HG03045 (cell line): ENCODE data around the gene CAMK1D.
"Not testable (repeated sequence)": the region's sequence is repeated elsewhere in the genome, so short reads cannot be mapped to it uniquely, and the experiment has no call there.

ENCODE experiments used
- ATAC-seq: cut with Tn5 transposase; IDR thresholded peaks from one replicate; pipeline ENCODE4 v1.9.1; 2021; ENCODE audit warnings: mild to moderate bottlenecking, moderate library complexity; ENCODE audit not compliant: unreplicated experiment

The CAMK1D gene

DNA sequence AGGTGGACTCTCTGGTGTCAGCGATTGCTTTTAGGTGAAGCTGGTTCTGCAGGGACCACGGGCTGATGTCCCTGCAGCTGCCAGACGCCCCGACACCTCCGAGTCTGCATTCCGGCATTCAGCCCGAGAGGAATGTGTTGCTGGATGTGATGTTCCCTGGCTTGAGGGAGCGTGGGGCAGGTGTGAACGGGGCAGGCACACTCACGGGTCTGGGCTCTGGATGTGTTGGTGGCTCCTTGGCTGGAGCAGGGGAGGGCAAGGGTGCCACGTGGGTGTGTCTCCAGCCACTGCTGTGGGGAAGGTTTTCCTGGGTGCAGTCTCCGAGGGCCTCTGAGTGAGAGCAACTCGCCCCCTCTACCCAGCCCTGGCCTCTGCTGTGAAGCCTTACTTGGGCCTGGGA lies 140.5 kb downstream of the CAMK1D start:
- no peak for ATAC-seq

GRCh38 chr10:12490963-12491362 lies 141.6 kb downstream of the CAMK1D start:
- ATAC-seq = no peak

- no peak for ATAC-seq
These were observed 142.1 kb downstream of the CAMK1D start for GRCh38 chr10:12491491-12491890.

- ATAC-seq = no peak
These were observed 142.7 kb downstream of the CAMK1D start for GRCh38 chr10:12492016-12492415.

GRCh38 chr10:12497046-12497445 lies 147.7 kb downstream of the CAMK1D start:
- ATAC-seq = not testable (repeated sequence)

GRCh38 chr10:12499076-12499986 lies 150.0 kb downstream of the CAMK1D start:
- ATAC-seq = no peak

DNA sequence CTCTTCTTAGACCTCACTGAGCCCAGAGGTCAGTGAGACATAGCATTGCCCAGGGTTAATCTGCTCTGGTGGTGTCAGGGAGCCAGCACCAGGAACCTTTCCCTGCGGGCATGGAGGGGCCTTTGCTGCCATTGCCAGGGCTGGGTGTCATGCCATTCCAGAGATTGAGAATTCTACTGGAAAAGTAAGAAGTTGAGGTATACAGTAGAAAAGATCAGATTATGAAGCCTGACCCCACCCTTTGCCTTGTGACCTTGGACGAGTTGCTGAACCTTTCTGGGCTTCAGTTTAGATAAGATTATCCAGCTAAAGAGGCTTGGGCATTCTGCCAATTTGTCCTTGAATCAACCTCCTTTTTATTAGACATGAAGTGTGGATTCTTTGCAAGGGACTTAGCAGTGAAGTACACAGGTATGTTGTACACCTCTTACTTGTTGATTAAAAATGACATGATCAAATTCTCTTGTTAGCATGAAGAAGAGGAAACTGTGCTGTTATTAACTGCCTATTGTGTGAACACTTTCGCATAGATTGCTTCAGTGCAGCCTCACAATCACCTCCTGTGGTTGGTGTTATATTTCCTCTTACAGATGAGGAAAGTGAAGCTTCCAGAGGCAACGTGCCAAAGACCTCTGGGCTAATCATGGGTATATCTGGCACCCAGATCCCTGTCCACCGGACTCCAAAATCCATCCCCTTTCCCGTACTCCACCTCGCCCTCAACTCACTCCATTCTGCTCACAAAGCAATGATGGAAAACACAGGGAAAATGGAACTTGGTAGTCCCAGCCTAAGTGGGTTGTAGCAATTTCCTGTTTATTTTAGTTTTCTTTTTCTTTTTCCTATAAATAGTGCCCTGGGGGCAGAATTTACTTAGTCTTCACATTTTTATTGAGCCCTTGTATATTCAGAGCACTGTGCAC lies 151.3 kb downstream of the CAMK1D start:
- no peak for ATAC-seq

DNA sequence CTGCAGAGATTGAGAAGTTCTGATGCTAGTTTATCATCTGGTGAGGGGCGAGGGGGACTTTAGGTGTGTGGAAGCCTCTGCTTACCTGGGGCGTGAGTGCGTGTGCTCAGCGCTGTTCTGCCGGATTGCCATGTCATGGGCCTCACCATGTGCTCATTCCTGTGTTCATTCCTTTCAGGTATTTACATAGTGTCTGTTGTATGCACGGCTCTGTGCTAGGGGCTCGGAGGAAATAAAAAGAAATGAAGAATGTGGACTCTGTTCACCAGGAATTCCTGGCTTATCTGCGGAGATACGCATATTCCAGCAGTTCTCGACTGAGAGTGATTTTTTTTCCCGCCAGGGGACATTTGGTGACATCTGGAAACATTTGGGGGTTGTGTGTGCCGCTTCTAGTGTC lies 152.0 kb downstream of the CAMK1D start:
- ATAC-seq = no peak

- no peak for ATAC-seq
These were observed 152.6 kb downstream of the CAMK1D start for GRCh38 chr10:12501841-12502525.

GRCh38 chr10:12502526-12503274 lies 153.4 kb downstream of the CAMK1D start:
- ATAC-seq = no peak

DNA sequence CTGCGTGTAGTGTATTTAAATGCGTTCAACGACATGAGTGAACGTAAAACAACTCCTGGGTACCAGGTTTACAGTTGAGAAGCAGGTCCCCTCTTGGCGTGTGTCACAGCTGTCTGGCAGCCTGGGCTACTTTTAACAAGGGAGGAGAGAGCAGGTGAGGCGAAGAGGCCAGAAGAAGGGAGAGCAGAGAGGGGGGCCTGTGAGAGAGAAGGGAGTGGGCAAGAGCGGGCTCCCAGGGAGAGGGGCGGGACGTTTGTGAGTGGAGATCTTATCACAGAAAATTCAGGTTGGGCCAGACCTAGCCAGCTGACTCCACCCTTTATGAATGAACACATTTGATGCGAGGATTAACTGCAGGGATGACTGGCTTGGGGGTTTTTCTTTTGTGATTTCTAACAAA lies 154.0 kb downstream of the CAMK1D start:
- ATAC-seq = no peak

DNA sequence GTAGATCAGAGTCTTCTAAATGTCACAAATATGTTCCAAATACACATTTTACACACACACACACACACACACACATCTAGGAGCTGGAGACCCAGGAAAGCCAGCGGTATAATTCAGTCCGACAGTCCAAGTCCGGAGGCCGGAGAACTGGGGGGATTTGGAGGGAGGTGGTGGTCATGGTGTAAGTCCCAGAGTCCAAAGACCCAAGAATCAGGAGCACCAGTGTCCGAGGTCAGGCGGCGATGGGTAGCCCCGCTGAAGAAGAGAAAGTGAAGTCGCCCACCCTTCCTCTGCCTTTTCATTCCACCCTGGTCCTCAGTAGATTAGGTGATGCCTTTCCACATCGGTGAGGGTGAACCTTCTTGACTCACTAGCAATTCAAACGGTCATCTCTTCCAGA lies 154.8 kb downstream of the CAMK1D start:
- no peak for ATAC-seq

- ATAC-seq = no peak
These were observed 155.3 kb downstream of the CAMK1D start for GRCh38 chr10:12504628-12505027.

- no peak for ATAC-seq
These were observed 156.3 kb downstream of the CAMK1D start for GRCh38 chr10:12505683-12506082.

DNA sequence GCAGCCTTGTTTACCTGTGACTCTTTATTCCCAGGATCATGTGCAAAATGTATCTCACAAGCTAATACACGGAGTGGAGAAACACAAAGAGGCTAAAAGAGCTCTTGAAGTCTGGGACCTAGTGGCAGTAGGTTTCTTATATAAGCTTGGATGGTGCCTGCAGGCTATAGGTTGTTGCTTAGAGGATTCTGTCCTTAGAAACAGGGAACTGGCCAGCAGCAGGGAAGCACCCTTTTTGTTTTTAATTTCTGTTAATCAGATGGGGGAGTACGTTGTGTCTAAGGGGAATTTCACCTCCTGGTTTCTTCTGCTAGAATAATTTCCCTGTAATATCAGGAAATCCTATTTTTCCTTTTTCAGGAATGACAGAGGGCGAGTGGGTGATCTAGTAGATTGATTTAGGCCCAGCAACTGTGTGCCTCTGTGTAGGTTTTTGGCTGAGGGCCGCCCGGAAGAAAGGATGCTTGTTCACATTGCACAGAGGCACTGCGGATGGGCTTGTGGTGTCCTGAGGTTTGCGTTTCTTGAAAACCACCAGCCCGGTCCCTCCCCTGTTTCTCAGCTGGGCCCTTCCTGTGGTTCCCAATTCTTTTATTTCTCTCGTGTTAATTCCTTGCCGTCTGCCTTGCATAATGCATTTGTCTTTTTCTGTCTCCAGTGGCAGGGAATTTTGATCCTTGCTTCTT lies 158.0 kb downstream of the CAMK1D start:
- ATAC-seq = no peak

GRCh38 chr10:12508165-12508564 lies 158.8 kb downstream of the CAMK1D start:
- no peak for ATAC-seq

GRCh38 chr10:12509016-12509793 lies 159.9 kb downstream of the CAMK1D start:
- no peak for ATAC-seq

DNA sequence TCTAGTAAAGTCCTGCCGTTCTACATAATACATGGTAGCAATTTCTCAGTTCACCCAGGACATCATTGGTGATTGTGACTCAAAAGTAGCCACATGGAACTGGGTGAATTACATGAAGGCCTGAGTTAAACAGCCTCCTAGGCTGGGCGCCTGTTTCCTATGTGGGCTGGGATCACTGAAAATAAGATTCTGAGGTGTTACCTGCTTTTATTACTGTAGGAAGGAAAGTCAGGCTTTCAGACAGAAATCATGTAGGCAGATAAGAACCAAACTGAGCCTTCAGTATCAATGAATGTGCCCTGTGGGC lies 160.4 kb downstream of the CAMK1D start:
- no peak for ATAC-seq

- no peak for ATAC-seq
These were observed 161.2 kb downstream of the CAMK1D start for GRCh38 chr10:12510501-12510941.
